ENCODE measurements around the gene RHOA.
A peak's percentile ranks its signal among the peaks of the same experiment; 100 is the strongest.
"Not testable (repeated sequence)": the region's sequence is repeated elsewhere in the genome, so short reads cannot be mapped to it uniquely, and the experiment has no call there.

The RHOA gene

GRCh38 chr3:49403891-49404290 lies 7.9 kb downstream of the RHOA start:
- no peak for DNase-seq (ENCODE audit: low spot score in 2 of 2)
- no peaks in the 10 kb centered on the region for H3K9me3 ChIP-seq
- H3K4me3 ChIP-seq: no peak overlapping the region
- H3K27me3 ChIP-seq (ENCODE audit: low read depth): no peaks in the 10 kb centered on the region
- H3K4me1 ChIP-seq: peaks cover 22% of the 10 kb centered on the region
- in situ Hi-C loops (cut with MboI; ENCODE audit: low sequenced_read_pairs): no loop called here
- H3K36me3 ChIP-seq (replicated peaks): peaks cover 12% of the 10 kb centered on the region

GRCh38 chr3:49401766-49402165 lies 10.0 kb downstream of the RHOA start:
- no peaks in the 10 kb centered on the region for H3K9me3 ChIP-seq
- in situ Hi-C loops (cut with MboI; ENCODE audit: low sequenced_read_pairs): no loop called here
- no peaks in the 10 kb centered on the region for H3K27me3 ChIP-seq (ENCODE audit: low read depth)
- H3K4me3 ChIP-seq: no peak overlapping the region
- H3K36me3 ChIP-seq (replicated peaks): peaks cover 17% of the 10 kb centered on the region
- H3K4me1 ChIP-seq: peaks cover 11% of the 10 kb centered on the region
- DNase-seq (ENCODE audit: low spot score in 2 of 2): no peak

GRCh38 chr3:49399461-49399860 lies 12.3 kb downstream of the RHOA start:
- no peaks in the 10 kb centered on the region for H3K27me3 ChIP-seq (ENCODE audit: low read depth)
- H3K4me1 ChIP-seq: peaks cover 3% of the 10 kb centered on the region
- peaks cover 37% of the 10 kb centered on the region for H3K36me3 ChIP-seq (replicated peaks)
- in situ Hi-C loops (cut with MboI; ENCODE audit: low sequenced_read_pairs): no loop called here
- DNase-seq (ENCODE audit: low spot score in 2 of 2): no peak
- no peak overlapping the region for H3K4me3 ChIP-seq
- H3K9me3 ChIP-seq: no peaks in the 10 kb centered on the region

- no peak overlapping the region for H3K4me3 ChIP-seq
- peaks cover 34% of the 10 kb centered on the region for H3K36me3 ChIP-seq (replicated peaks)
- no peaks in the 10 kb centered on the region for H3K9me3 ChIP-seq
- peaks cover 3% of the 10 kb centered on the region for H3K4me1 ChIP-seq
- no peaks in the 10 kb centered on the region for H3K27me3 ChIP-seq (ENCODE audit: low read depth)
- peak; percentile 51 to 60 for DNase-seq (ENCODE audit: low spot score in 2 of 2)
- in situ Hi-C loops (cut with MboI; ENCODE audit: low sequenced_read_pairs): no loop called here
These were observed 14.3 kb downstream of the RHOA start for GRCh38 chr3:49397470-49397869.

- H3K27me3 ChIP-seq (ENCODE audit: low read depth); H3K4me3 ChIP-seq; H3K4me1 ChIP-seq; DNase-seq (ENCODE audit: low spot score in 2 of 2); in situ Hi-C loops (cut with MboI; ENCODE audit: low sequenced_read_pairs); H3K9me3 ChIP-seq: not testable (repeated sequence)
- peaks cover 31% of the 10 kb centered on the region for H3K36me3 ChIP-seq (replicated peaks)
These were observed 20.5 kb downstream of the RHOA start for GRCh38 chr3:49391310-49391709.

GRCh38 chr3:49389297-49389696 lies 22.5 kb downstream of the RHOA start:
- H3K9me3 ChIP-seq: no peaks in the 10 kb centered on the region
- in situ Hi-C loops (cut with MboI; ENCODE audit: low sequenced_read_pairs): no loop called here
- H3K36me3 ChIP-seq (replicated peaks): peaks cover 14% of the 10 kb centered on the region
- H3K27me3 ChIP-seq (ENCODE audit: low read depth): no peaks in the 10 kb centered on the region
- peaks cover 10% of the 10 kb centered on the region for H3K4me1 ChIP-seq
- no peak for DNase-seq (ENCODE audit: low spot score in 2 of 2)
- no peak overlapping the region for H3K4me3 ChIP-seq

- no peaks in the 10 kb centered on the region for H3K9me3 ChIP-seq
- in situ Hi-C loops (cut with MboI; ENCODE audit: low sequenced_read_pairs): no loop called here
- H3K4me1 ChIP-seq: peaks cover 10% of the 10 kb centered on the region
- no peak for DNase-seq (ENCODE audit: low spot score in 2 of 2)
- H3K36me3 ChIP-seq (replicated peaks): peaks cover 14% of the 10 kb centered on the region
- H3K27me3 ChIP-seq (ENCODE audit: low read depth): no peaks in the 10 kb centered on the region
- no peak overlapping the region for H3K4me3 ChIP-seq
These were observed 23.4 kb downstream of the RHOA start for GRCh38 chr3:49388289-49388820.

GRCh38 chr3:49387721-49388120 lies 24.1 kb downstream of the RHOA start:
- no peak for DNase-seq (ENCODE audit: low spot score in 2 of 2)
- in situ Hi-C loops (cut with MboI; ENCODE audit: low sequenced_read_pairs): no loop called here
- H3K36me3 ChIP-seq (replicated peaks): peaks cover 14% of the 10 kb centered on the region

GRCh38 chr3:49386056-49386756 lies 25.6 kb downstream of the RHOA start:
- Histone ChIP-seq H3K9me3 (no peaks in the 10 kb centered on the region), H3K4me3 (no peak overlapping the region), H3K4me1 (peaks cover 10% of the 10 kb centered on the region), H3K27me3 (ENCODE audit: low read depth) (no peaks in the 10 kb centered on the region), H3K36me3 (replicated peaks) (peaks cover 8% of the 10 kb centered on the region)
- in situ Hi-C loops (cut with MboI; ENCODE audit: low sequenced_read_pairs): no loop called here
- DNase-seq (ENCODE audit: low spot score in 2 of 2): no peak

More at GRCh38 chr3:49387721-49388120, 24.1 kb downstream of the RHOA start:
- no peaks in the 10 kb centered on the region for H3K9me3 ChIP-seq
- no peaks in the 10 kb centered on the region for H3K27me3 ChIP-seq (ENCODE audit: low read depth)
- peaks cover 10% of the 10 kb centered on the region for H3K4me1 ChIP-seq
- H3K4me3 ChIP-seq: no peak overlapping the region

- no peaks in the 10 kb centered on the region for H3K9me3 ChIP-seq
- H3K36me3 ChIP-seq (replicated peaks): peaks cover 8% of the 10 kb centered on the region
- peaks cover 10% of the 10 kb centered on the region for H3K4me1 ChIP-seq
- DNase-seq (ENCODE audit: low spot score in 2 of 2): no peak
- H3K4me3 ChIP-seq: no peak overlapping the region
- in situ Hi-C loops (cut with MboI; ENCODE audit: low sequenced_read_pairs): no loop called here
- H3K27me3 ChIP-seq (ENCODE audit: low read depth): no peaks in the 10 kb centered on the region
These were observed 26.2 kb downstream of the RHOA start for GRCh38 chr3:49385617-49386016.

- in situ Hi-C loops (cut with MboI; ENCODE audit: low sequenced_read_pairs): no loop called here
- H3K4me3 ChIP-seq: no peak overlapping the region
- no peak for DNase-seq (ENCODE audit: low spot score in 2 of 2)
- peaks cover 4% of the 10 kb centered on the region for H3K36me3 ChIP-seq (replicated peaks)
- peaks cover 10% of the 10 kb centered on the region for H3K4me1 ChIP-seq
- no peaks in the 10 kb centered on the region for H3K27me3 ChIP-seq (ENCODE audit: low read depth)
- H3K9me3 ChIP-seq: no peaks in the 10 kb centered on the region
These were observed 28.4 kb downstream of the RHOA start for GRCh38 chr3:49383387-49383786.

- H3K4me3 ChIP-seq: no peak overlapping the region
- in situ Hi-C loops (cut with MboI; ENCODE audit: low sequenced_read_pairs): no loop called here
- peak in 1 of 2 experiments; percentile 12 for DNase-seq (ENCODE audit: low spot score in 2 of 2)
- no peaks in the 10 kb centered on the region for H3K27me3 ChIP-seq (ENCODE audit: low read depth)
- H3K9me3 ChIP-seq: no peaks in the 10 kb centered on the region
- H3K4me1 ChIP-seq: no peaks in the 10 kb centered on the region
- peaks cover 26% of the 10 kb centered on the region for H3K36me3 ChIP-seq (replicated peaks)
These were observed 33.4 kb downstream of the RHOA start for GRCh38 chr3:49378249-49378895.

GRCh38 chr3:49377483-49377882 lies 34.3 kb downstream of the RHOA start:
- H3K36me3 ChIP-seq (replicated peaks): peaks cover 35% of the 10 kb centered on the region
- in situ Hi-C loops (cut with MboI; ENCODE audit: low sequenced_read_pairs): no loop called here
- no peak for DNase-seq (ENCODE audit: low spot score in 2 of 2)
- no peaks in the 10 kb centered on the region for H3K9me3 ChIP-seq
- H3K27me3 ChIP-seq (ENCODE audit: low read depth): no peaks in the 10 kb centered on the region
- H3K4me1 ChIP-seq: no peaks in the 10 kb centered on the region
- H3K4me3 ChIP-seq: no peak overlapping the region

GRCh38 chr3:49371946-49372345 lies 39.8 kb downstream of the RHOA start:
- peaks cover 76% of the 10 kb centered on the region for H3K36me3 ChIP-seq (replicated peaks)
- H3K27me3 ChIP-seq (ENCODE audit: low read depth): no peaks in the 10 kb centered on the region
- no peak overlapping the region for H3K4me3 ChIP-seq
- no peaks in the 10 kb centered on the region for H3K4me1 ChIP-seq
- in situ Hi-C loops (cut with MboI; ENCODE audit: low sequenced_read_pairs): no loop called here
- DNase-seq (ENCODE audit: low spot score in 2 of 2): no peak
- no peaks in the 10 kb centered on the region for H3K9me3 ChIP-seq
